ENCODE results near the gene ATG9A. TPM values are rescaled to one million over a fixed set of nuclear protein-coding genes. Genes with fewer than 3 reads are reported as not detected.

ATG9A gene
- polyA plus RNA-seq, 3 donors = 24.7 to 55.2 (median 26.3) TPM

- H3K79me2 ChIP-seq (ENCODE audit: insufficient read depth, low read length) = peaks cover 85% of the 10 kb centered on the region
- H3K9ac ChIP-seq (ENCODE audit: insufficient read depth, low read length, poor library complexity, severe bottlenecking) = peak overlapping the region; percentile 50
- Mint-ChIP-seq H3K9me3 (no peaks in the 10 kb centered on the region), H3K27me3 (ENCODE audit: low read depth in 3 of 3) (peaks cover 0 to 3% (median 0%) of the 10 kb centered on the region in 3 donors), H3K4me1 (peaks cover 77% of the 10 kb centered on the region), H3K36me3 (peaks cover 28 to 47% of the 10 kb centered on the region in 2 donors), H3K27ac (peak overlapping the region in 6 of 7 donors; percentile 84 to 95 (median 93)), H3K4me3 (peak overlapping the region; percentile 88 to 90)
- peaks cover 84 to 94% of the 10 kb centered on the region in 2 donors for H3K4me1 ChIP-seq (ENCODE audit: control insufficient read depth in 1 of 2, insufficient read depth in 2 of 2, low read length in 2 of 2)
- intact Hi-C loops (cut with micrococcal nuclease) = loop anchor here in 1 of 2 donors (2.0 kb wide), 1 partner anchor 18 kb away; no protein-coding TSS in a partner anchor
- 100% methylated on average over 1 of the region's 2 CpGs for WGBS (ENCODE audit: insufficient coverage)
- H3K4me3 ChIP-seq (replicated peaks in 1 of 3; ENCODE audit: low read depth in 2 of 3, low read length in 3 of 3) = peak overlapping the region; percentile 19 to 96 (median 25)
- peaks cover 30% of the 10 kb centered on the region for H4K20me1 ChIP-seq (ENCODE audit: insufficient read depth, low read length)
- H3K27ac ChIP-seq (ENCODE audit: low read depth in 1 of 2, low read length in 2 of 2) = peak overlapping the region; percentile 80 to 90
- TF ChIP-seq CTCF (IDR thresholded peaks at IDR 0.05) = no peak
- no peak overlapping the region for H2AFZ ChIP-seq (ENCODE audit: insufficient read depth, low read depth, low read length, poor library complexity, severe bottlenecking)
- H3K9me3 ChIP-seq (replicated peaks in 1 of 2; ENCODE audit: control insufficient read depth in 1 of 2, insufficient read depth in 1 of 2, low read length in 2 of 2) = no peaks in the 10 kb centered on the region
- DNase-seq = no peak
- no peaks in the 10 kb centered on the region for H3K27me3 ChIP-seq (ENCODE audit: control insufficient read depth in 2 of 2, insufficient read depth in 2 of 2, low read length in 2 of 2)
- peaks cover 19 to 35% of the 10 kb centered on the region in 2 donors for H3K36me3 ChIP-seq (replicated peaks in 1 of 2; ENCODE audit: control insufficient read depth in 1 of 2, insufficient read depth in 2 of 2, low read length in 2 of 2)
- H3K4me2 ChIP-seq (replicated peaks; ENCODE audit: extremely low read depth, low read length, poor library complexity, severe bottlenecking) = peak overlapping the region; percentile 82
These were observed 19.4 kb upstream of the ATG9A start for GRCh38 chr2:219248845-219249202.

DNA sequence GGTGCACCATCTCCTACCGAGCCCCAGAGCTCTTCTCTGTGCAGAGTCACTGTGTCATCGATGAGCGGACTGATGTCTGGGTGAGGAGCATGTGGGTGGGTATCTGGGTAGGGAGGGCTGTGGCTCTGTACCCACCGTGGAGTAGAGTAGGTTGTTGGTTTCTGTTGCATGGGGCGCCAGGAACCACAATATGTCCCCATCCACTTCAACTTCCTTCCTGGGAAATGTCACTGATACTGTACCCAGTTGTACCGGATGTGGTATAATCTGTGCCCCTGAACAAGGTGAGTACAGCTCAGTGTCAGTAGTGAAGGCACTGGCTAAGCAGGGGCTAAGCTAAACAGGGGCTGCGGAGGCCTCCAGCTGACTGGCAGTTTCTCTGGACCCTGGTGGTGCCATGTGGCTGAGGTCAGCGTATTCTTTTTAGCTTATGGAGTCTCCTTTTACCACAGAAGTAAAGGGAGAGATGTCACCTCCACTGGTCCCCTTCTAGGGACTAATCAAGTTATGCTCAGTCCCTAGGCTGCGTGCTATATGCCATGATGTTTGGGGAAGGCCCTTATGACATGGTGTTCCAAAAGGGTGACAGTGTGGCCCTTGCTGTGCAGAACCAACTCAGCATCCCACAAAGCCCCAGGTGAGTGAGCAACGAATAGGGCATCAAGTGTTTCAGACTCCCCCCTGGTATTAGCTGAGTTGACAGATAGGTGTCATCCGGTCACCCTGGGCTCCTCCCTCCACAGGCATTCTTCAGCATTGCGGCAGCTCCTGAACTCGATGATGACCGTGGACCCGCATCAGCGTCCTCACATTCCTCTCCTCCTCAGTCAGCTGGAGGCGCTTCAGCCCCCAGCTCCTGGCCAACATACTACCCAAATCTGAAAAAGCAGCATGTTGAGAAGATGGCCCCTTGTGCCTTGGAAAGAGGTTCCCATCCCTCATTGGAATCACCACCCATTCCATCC is 18.5 kb upstream of the ATG9A start:
- Histone ChIP-seq H2AFZ (ENCODE audit: insufficient read depth, low read depth, low read length, poor library complexity, severe bottlenecking) (no peak overlapping the region), H3K27ac (ENCODE audit: low read depth in 1 of 2, low read length in 2 of 2) (peak overlapping the region; percentile 34 to 90), H3K79me2 (ENCODE audit: insufficient read depth, low read length) (peaks cover 76% of the 10 kb centered on the region), H3K36me3 (replicated peaks in 1 of 2; ENCODE audit: control insufficient read depth in 1 of 2, insufficient read depth in 2 of 2, low read length in 2 of 2) (peaks cover 19 to 35% of the 10 kb centered on the region in 2 donors), H4K20me1 (ENCODE audit: insufficient read depth, low read length) (peaks cover 30% of the 10 kb centered on the region), H3K27me3 (ENCODE audit: control insufficient read depth in 2 of 2, insufficient read depth in 2 of 2, low read length in 2 of 2) (no peaks in the 10 kb centered on the region), H3K4me1 (ENCODE audit: control insufficient read depth in 1 of 2, insufficient read depth in 2 of 2, low read length in 2 of 2) (peaks cover 88 to 93% of the 10 kb centered on the region in 2 donors), H3K4me3 (replicated peaks in 1 of 3; ENCODE audit: low read depth in 2 of 3, low read length in 3 of 3) (peak overlapping the region in 1 of 3 experiments; percentile 96), H3K4me2 (replicated peaks; ENCODE audit: extremely low read depth, low read length, poor library complexity, severe bottlenecking) (peak overlapping the region; percentile 15), H3K9me3 (replicated peaks in 1 of 2; ENCODE audit: control insufficient read depth in 1 of 2, insufficient read depth in 1 of 2, low read length in 2 of 2) (no peaks in the 10 kb centered on the region), H3K9ac (ENCODE audit: insufficient read depth, low read length, poor library complexity, severe bottlenecking) (no peak overlapping the region)
- 77% methylated on average over 5 of the region's 17 CpGs for WGBS (ENCODE audit: insufficient coverage)
- TF ChIP-seq CTCF (IDR thresholded peaks at IDR 0.05) = no peak
- H3K27ac Mint-ChIP-seq = peak overlapping the region; percentile 46 to 80 (median 77)
- intact Hi-C loops (cut with micrococcal nuclease) = loop anchor here in 1 of 2 donors (2.0 kb wide), 1 partner anchor 17 kb away; no protein-coding TSS in a partner anchor
- DNase-seq = peak in 2 of 3 donors; percentile 31 to 45
- H3K9me3 Mint-ChIP-seq = no peaks in the 10 kb centered on the region
- peaks cover 85% of the 10 kb centered on the region for H3K4me1 Mint-ChIP-seq
- H3K27me3 Mint-ChIP-seq (ENCODE audit: low read depth in 3 of 3) = peaks cover 0 to 4% (median 1%) of the 10 kb centered on the region in 3 donors
- H3K4me3 Mint-ChIP-seq = peak overlapping the region in 1 of 2 donors; percentile 34
- peaks cover 28 to 47% of the 10 kb centered on the region in 2 donors for H3K36me3 Mint-ChIP-seq
